ENCODE results near the gene CFL1. TPM values are rescaled to one million over a fixed set of nuclear protein-coding genes. Genes with fewer than 3 reads are reported as not detected.

Gene CFL1
- total and polyA plus RNA-seq, 2 donors from 2014 or later: 705 to 846 TPM

- peaks cover 0 to 6% (median 3%) of the 10 kb centered on the region in 3 donors for H3K4me1 ChIP-seq (ENCODE audit: control insufficient read depth in 2 of 3, insufficient read depth in 2 of 3, low read depth in 1 of 3, low read length in 3 of 3)
- no peak for TF ChIP-seq CTCF (IDR thresholded peaks at IDR 0.05; ENCODE audit: borderline replicate concordance, extremely low read depth, insufficient read depth)
- FAIRE-seq: no peak
- peak within 1 kb of the TSS in 1 of 3 donors; percentile 26 for H3K9ac ChIP-seq (ENCODE audit: low read length in 3 of 3)
- intact Hi-C loops (cut with DNase I): no loop called here
- H3K36me3 ChIP-seq (ENCODE audit: control insufficient read depth in 2 of 3, insufficient read depth in 3 of 3, low read length in 3 of 3): no peaks in the 10 kb centered on the region
- no peaks in the 10 kb centered on the region for H3K9me3 ChIP-seq (ENCODE audit: control insufficient read depth in 2 of 3, insufficient read depth in 1 of 3, low read length in 3 of 3)
- H3K27me3 ChIP-seq (ENCODE audit: control insufficient read depth, insufficient read depth, low read length): peaks cover 17% of the 10 kb centered on the region
- peak; percentile 73 to 96 (median 80) for DNase-seq
- no peak within 1 kb of the TSS for H3K27ac ChIP-seq (ENCODE audit: low read depth in 2 of 2, low read length in 2 of 2)
- peak within 1 kb of the TSS in 1 of 3 donors; percentile 47 for H3K4me3 ChIP-seq (ENCODE audit: low read length in 3 of 3)
Observed at GRCh38 chr11:65900125-65900898, 42.3 kb upstream of the CFL1 start, which contains the start of gene FOSL1. FOSL1 (minus strand) TSS chr11:65900388; CDS start chr11:65900339, 49 bp downstream.

GRCh38 chr11:65899356-65900124, 41.6 kb upstream of the CFL1 start:
- TF ChIP-seq CTCF (IDR thresholded peaks at IDR 0.05; ENCODE audit: borderline replicate concordance, extremely low read depth, insufficient read depth): no peak
- Histone ChIP-seq H3K9me3 (ENCODE audit: control insufficient read depth in 2 of 3, insufficient read depth in 1 of 3, low read length in 3 of 3) (no peaks in the 10 kb centered on the region), H3K27me3 (ENCODE audit: control insufficient read depth, insufficient read depth, low read length) (peaks cover 17% of the 10 kb centered on the region), H3K4me3 (ENCODE audit: low read length in 3 of 3) (peak overlapping the region in 1 of 3 donors; percentile 47), H3K36me3 (ENCODE audit: control insufficient read depth in 2 of 3, insufficient read depth in 3 of 3, low read length in 3 of 3) (no peaks in the 10 kb centered on the region), H3K9ac (ENCODE audit: low read length in 3 of 3) (peak overlapping the region in 1 of 3 donors; percentile 26), H3K4me1 (ENCODE audit: control insufficient read depth in 2 of 3, insufficient read depth in 2 of 3, low read depth in 1 of 3, low read length in 3 of 3) (peaks cover 0 to 6% (median 3%) of the 10 kb centered on the region in 3 donors), H3K27ac (ENCODE audit: low read depth in 2 of 2, low read length in 2 of 2) (no peak overlapping the region)
- DNase-seq (peak in 4 of 5 donors; percentile 42 to 91 (median 56)), FAIRE-seq (no peak)
- intact Hi-C loops (cut with DNase I): no loop called here

- Histone ChIP-seq H3K36me3 (ENCODE audit: control insufficient read depth in 2 of 3, insufficient read depth in 3 of 3, low read length in 3 of 3) (no peaks in the 10 kb centered on the region), H3K27me3 (ENCODE audit: control insufficient read depth, insufficient read depth, low read length) (peaks cover 17% of the 10 kb centered on the region), H3K9ac (ENCODE audit: low read length in 3 of 3) (no peak overlapping the region), H3K4me3 (ENCODE audit: low read length in 3 of 3) (no peak overlapping the region), H3K9me3 (ENCODE audit: control insufficient read depth in 2 of 3, insufficient read depth in 1 of 3, low read length in 3 of 3) (no peaks in the 10 kb centered on the region), H3K4me1 (ENCODE audit: control insufficient read depth in 2 of 3, insufficient read depth in 2 of 3, low read depth in 1 of 3, low read length in 3 of 3) (peaks cover 0 to 6% (median 3%) of the 10 kb centered on the region in 3 donors), H3K27ac (ENCODE audit: low read depth in 2 of 2, low read length in 2 of 2) (no peak overlapping the region)
- FAIRE-seq: no peak
- intact Hi-C loops (cut with DNase I): no loop called here
- TF ChIP-seq CTCF (IDR thresholded peaks at IDR 0.05; ENCODE audit: borderline replicate concordance, extremely low read depth, insufficient read depth): no peak
- no peak for DNase-seq
Observed at GRCh38 chr11:65898656-65899355, 40.8 kb upstream of the CFL1 start.

Data from kidney (tissue), 14 donors.